ENCODE results near the gene SRL.

Gene SRL

GRCh38 chr16:4241928-4242283, at the start of gene SRL:
Gene SRL, minus strand, starts transcription at chr16:4242080. Its CDS starts 13 bp downstream, at chr16:4242067.
- TF ChIP-seq GATA3 (IDR thresholded peaks at IDR 0.05; ENCODE audit: low read depth, low read length) (no peak), GATA2 (IDR thresholded peaks at IDR 0.05; ENCODE audit: low read depth, low read length) (no peak)

GRCh38 chr16:4290236-4290830, 48.5 kb upstream of the SRL start:
- TF ChIP-seq GATA3 (IDR thresholded peaks at IDR 0.05; ENCODE audit: low read depth, low read length) (no peak), GATA2 (IDR thresholded peaks at IDR 0.05; ENCODE audit: low read depth, low read length) (no peak)

GRCh38 chr16:4288148-4288921, 46.5 kb upstream of the SRL start:
- TF ChIP-seq GATA3 (IDR thresholded peaks at IDR 0.05; ENCODE audit: low read depth, low read length): no peak
- no peak for TF ChIP-seq GATA2 (IDR thresholded peaks at IDR 0.05; ENCODE audit: low read depth, low read length)

GRCh38 chr16:4285167-4285566, 43.3 kb upstream of the SRL start:
- TF ChIP-seq GATA2 (IDR thresholded peaks at IDR 0.05; ENCODE audit: low read depth, low read length) (no peak), GATA3 (IDR thresholded peaks at IDR 0.05; ENCODE audit: low read depth, low read length) (no peak)

- TF ChIP-seq GATA3 (IDR thresholded peaks at IDR 0.05; ENCODE audit: low read depth, low read length) (no peak), GATA2 (IDR thresholded peaks at IDR 0.05; ENCODE audit: low read depth, low read length) (no peak)
Measured at GRCh38 chr16:4283939-4284338, 42.1 kb upstream of the SRL start.

- no peak for TF ChIP-seq GATA2 (IDR thresholded peaks at IDR 0.05; ENCODE audit: low read depth, low read length)
Measured at GRCh38 chr16:4283441-4283840, 41.6 kb upstream of the SRL start.

- TF ChIP-seq GATA2 (IDR thresholded peaks at IDR 0.05; ENCODE audit: low read depth, low read length): no peak
Measured at GRCh38 chr16:4280625-4281024, 38.7 kb upstream of the SRL start.

GRCh38 chr16:4277987-4278513, 36.2 kb upstream of the SRL start:
- TF ChIP-seq GATA3 (IDR thresholded peaks at IDR 0.05; ENCODE audit: low read depth, low read length): no peak
- no peak for TF ChIP-seq GATA2 (IDR thresholded peaks at IDR 0.05; ENCODE audit: low read depth, low read length)

- no peak for TF ChIP-seq GATA3 (IDR thresholded peaks at IDR 0.05; ENCODE audit: low read depth, low read length)
- peak; percentile 52; the same call in 1 of the 2 replicates for TF ChIP-seq GATA2 (IDR thresholded peaks at IDR 0.05; ENCODE audit: low read depth, low read length)
Measured at GRCh38 chr16:4275861-4276260, 34.0 kb upstream of the SRL start.

- TF ChIP-seq GATA2 (IDR thresholded peaks at IDR 0.05; ENCODE audit: low read depth, low read length): no peak
- no peak for TF ChIP-seq GATA3 (IDR thresholded peaks at IDR 0.05; ENCODE audit: low read depth, low read length)
Measured at GRCh38 chr16:4273858-4274311, 32.0 kb upstream of the SRL start.

- TF ChIP-seq GATA2 (IDR thresholded peaks at IDR 0.05; ENCODE audit: low read depth, low read length): no peak
- no peak for TF ChIP-seq GATA3 (IDR thresholded peaks at IDR 0.05; ENCODE audit: low read depth, low read length)
Measured at GRCh38 chr16:4272114-4272956, 30.5 kb upstream of the SRL start.

- TF ChIP-seq GATA3 (IDR thresholded peaks at IDR 0.05; ENCODE audit: low read depth, low read length) (no peak), GATA2 (IDR thresholded peaks at IDR 0.05; ENCODE audit: low read depth, low read length) (no peak)
Measured at GRCh38 chr16:4271176-4272113, 29.6 kb upstream of the SRL start.

GRCh38 chr16:4270595-4270994, 28.7 kb upstream of the SRL start:
- TF ChIP-seq GATA2 (IDR thresholded peaks at IDR 0.05; ENCODE audit: low read depth, low read length) (no peak), GATA3 (IDR thresholded peaks at IDR 0.05; ENCODE audit: low read depth, low read length) (no peak)

Measured in SH-SY5Y (cell line).